ENCODE measurements around the gene BCOR. TPM values are rescaled to one million over a fixed set of nuclear protein-coding genes. Genes with fewer than 3 reads are reported as not detected.

Gene BCOR
- total RNA-seq, 1 experiment from 2014 or later = 35.1 TPM

GRCh38 chrX:40108162-40108958, 10.6 kb upstream of the BCOR start:
- RAD21 ChIA-PET (ENCODE audit: low non-redundant PET in 1 of 2, low total read pairs in 2 of 2, uncharacterized antibody in 2 of 2, unreplicated experiment in 2 of 2) = no interaction called here
- POLR2A ChIA-PET = interaction anchor here (1.1 to 1.5 kb wide), 5 partner anchors 9 to 61 kb away, joined by 4 to 9 read pairs (median 4); partner anchors contain the start of gene BCOR
- Histone ChIP-seq H3K4me1 (ENCODE audit: control insufficient read depth in 1 of 2, insufficient read depth in 2 of 2, low read length in 2 of 2) (peaks cover 37 to 59% of the 10 kb centered on the region in 2 experiments), H3K4me2 (ENCODE audit: low read length) (peak overlapping the region; percentile 83), H3K27ac (ENCODE audit: low read depth, low read length) (peak overlapping the region; percentile 99), H4K20me1 (ENCODE audit: insufficient read depth) (no peaks in the 10 kb centered on the region), H3K9me2 (ENCODE audit: insufficient read depth) (no peaks in the 10 kb centered on the region), H3K79me2 (ENCODE audit: insufficient read depth, low read length) (peaks cover 32% of the 10 kb centered on the region), H3K9ac (ENCODE audit: low read length) (peak overlapping the region; percentile 82), H3K9me3 (ENCODE audit: control insufficient read depth in 1 of 2, insufficient read depth in 1 of 2, low read depth in 1 of 2, low read length in 2 of 2) (no peaks in the 10 kb centered on the region), H2AFZ (ENCODE audit: low read depth, low read length, poor library complexity, severe bottlenecking) (no peak overlapping the region), H3K27me3 (ENCODE audit: insufficient read depth, low read length) (no peaks in the 10 kb centered on the region), H3K36me3 (ENCODE audit: control insufficient read depth in 1 of 2, insufficient read depth in 2 of 2, low read length in 2 of 2) (no peaks in the 10 kb centered on the region), H3K4me3 (replicated peaks in 1 of 2; ENCODE audit: low read depth in 1 of 2, low read length in 2 of 2) (peak overlapping the region; percentile 37 to 62)
- DNase-seq (ENCODE audit: low read depth, low spot score) (no peak), ATAC-seq (peak; percentile 5)
- intact Hi-C loops (cut with micrococcal nuclease) = loop anchor here (5.0 kb wide), 1 partner anchor 49 kb away; no protein-coding TSS in a partner anchor
- CTCF ChIA-PET = interaction anchor here (0.6 kb wide), 1 partner anchor 59 kb away, joined by 3 read pairs; no protein-coding TSS in a partner anchor
- TF ChIP-seq TCF7L2 (IDR thresholded peaks at IDR 0.05; ENCODE audit: borderline replicate concordance, extremely low read depth, insufficient read depth, insufficient read length) = peak; percentile 2
- peak; percentile 54 for TF ChIP-seq ZFX (IDR thresholded peaks at IDR 0.05)
- no peak for TF ChIP-seq SRF (IDR thresholded peaks at IDR 0.05; ENCODE audit: low read depth)
- no peak for TF ChIP-seq RAD21 (IDR thresholded peaks at IDR 0.05; ENCODE audit: low read depth)
- BruUV-seq (replicated peaks) = no TSS peak

GRCh38 chrX:40107291-40108161, 9.8 kb upstream of the BCOR start:
- H3K9ac ChIP-seq (ENCODE audit: low read length) = peak overlapping the region; percentile 82

More at GRCh38 chrX:40107291-40108161, 9.8 kb upstream of the BCOR start:
- Histone ChIP-seq H3K9me2 (ENCODE audit: insufficient read depth) (no peaks in the 10 kb centered on the region), H2AFZ (ENCODE audit: low read depth, low read length, poor library complexity, severe bottlenecking) (no peak overlapping the region), H4K20me1 (ENCODE audit: insufficient read depth) (no peaks in the 10 kb centered on the region), H3K36me3 (ENCODE audit: control insufficient read depth in 1 of 2, insufficient read depth in 2 of 2, low read length in 2 of 2) (no peaks in the 10 kb centered on the region), H3K79me2 (ENCODE audit: insufficient read depth, low read length) (peaks cover 36% of the 10 kb centered on the region), H3K4me1 (ENCODE audit: control insufficient read depth in 1 of 2, insufficient read depth in 2 of 2, low read length in 2 of 2) (peaks cover 34 to 56% of the 10 kb centered on the region in 2 experiments), H3K4me2 (ENCODE audit: low read length) (peak overlapping the region; percentile 83), H3K9me3 (ENCODE audit: control insufficient read depth in 1 of 2, insufficient read depth in 1 of 2, low read depth in 1 of 2, low read length in 2 of 2) (no peaks in the 10 kb centered on the region), H3K27ac (ENCODE audit: low read depth, low read length) (peak overlapping the region; percentile 99), H3K27me3 (ENCODE audit: insufficient read depth, low read length) (no peaks in the 10 kb centered on the region), H3K4me3 (replicated peaks in 1 of 2; ENCODE audit: low read depth in 1 of 2, low read length in 2 of 2) (peak overlapping the region; percentile 37 to 62)
- intact Hi-C loops (cut with micrococcal nuclease) = loop anchor here (5.0 kb wide), 1 partner anchor 50 kb away; no protein-coding TSS in a partner anchor
- ChIA-PET RAD21 (ENCODE audit: low non-redundant PET in 1 of 2, low total read pairs in 2 of 2, uncharacterized antibody in 2 of 2, unreplicated experiment in 2 of 2) (no interaction called here), POLR2A (interaction anchor here (1.1 to 1.5 kb wide), 5 partner anchors 8 to 62 kb away, joined by 4 to 9 read pairs (median 4); partner anchors contain the start of gene BCOR), CTCF (interaction anchor here (0.6 kb wide), 1 partner anchor 60 kb away, joined by 3 read pairs; no protein-coding TSS in a partner anchor)
- TF ChIP-seq POLR2AphosphoS5 (IDR thresholded peaks at IDR 0.05; ENCODE audit: low read depth, low read length) (peak; percentile 48; the same call in 1 of the 2 replicates), CEBPB (IDR thresholded peaks at IDR 0.05; ENCODE audit: low read depth) (no peak), TCF7L2 (IDR thresholded peaks at IDR 0.05; ENCODE audit: borderline replicate concordance, extremely low read depth, insufficient read depth, insufficient read length) (peak; percentile 76), YY1 (IDR thresholded peaks at IDR 0.05; ENCODE audit: extremely low read depth, insufficient replicate concordance, low read depth, low read length) (peak; percentile 27), CTCF (IDR thresholded peaks at IDR 0.05 in 2 of 3, conservative IDR thresholded peaks at IDR 0.05 in 1 of 3; ENCODE audit: borderline replicate concordance in 1 of 3, insufficient read depth in 1 of 3, low read depth in 2 of 3, low read length in 2 of 3) (no peak)
- BruUV-seq (replicated peaks) = no TSS peak
- DNase-seq (ENCODE audit: low read depth, low spot score) (peak; percentile 77), ATAC-seq (peak; percentile 33)
